ENCODE results near the gene TLCD1. TPM values are rescaled to one million over a fixed set of nuclear protein-coding genes. Genes with fewer than 3 reads are reported as not detected.
"Not testable (repeated sequence)": the region's sequence is repeated elsewhere in the genome, so short reads cannot be mapped to it uniquely, and the experiment has no call there.

Gene TLCD1
- total and polyA plus RNA-seq, 10 of the 15 experiments (the other 5 are each of a cell fraction or from before 2014, with no cell fraction given) = 2.9 to 19.8 (median 7.7) TPM

DNA sequence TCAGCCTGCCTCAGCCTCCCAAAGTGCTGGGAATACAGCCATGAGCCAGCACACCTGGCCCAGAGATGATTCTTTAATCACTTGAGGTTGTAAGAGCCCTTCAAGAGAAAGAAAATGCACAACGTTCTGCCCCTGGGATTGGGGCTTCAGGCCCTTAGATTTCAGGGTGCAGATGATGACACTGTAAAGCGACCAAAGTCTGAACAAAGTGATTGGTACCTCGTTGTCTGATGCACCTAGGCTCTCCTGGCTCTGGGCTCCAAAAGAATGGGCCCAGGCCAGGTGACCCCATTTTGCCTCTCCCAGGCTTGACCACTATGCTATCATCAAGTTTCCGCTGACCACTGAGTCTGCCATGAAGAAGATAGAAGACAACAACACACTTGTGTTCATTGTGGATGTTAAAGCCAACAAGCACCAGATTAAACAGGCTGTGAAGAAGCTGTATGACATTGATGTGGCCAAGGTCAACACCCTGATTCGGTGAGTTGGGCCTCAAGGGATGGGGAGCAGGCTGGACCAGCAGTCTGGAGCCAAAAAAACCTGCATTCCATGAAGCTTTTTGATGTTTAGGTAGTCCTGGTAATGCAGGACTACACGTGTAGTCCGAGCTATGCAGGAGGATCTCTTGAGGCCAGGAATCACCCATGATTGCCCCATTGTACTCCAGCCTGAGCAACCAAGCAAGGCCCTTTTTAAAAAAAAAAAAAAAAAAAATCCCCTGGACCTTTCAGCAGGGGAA lies 3.4 kb downstream of the TLCD1 start (continued):
- TF ChIP-seq, protein P1, sequence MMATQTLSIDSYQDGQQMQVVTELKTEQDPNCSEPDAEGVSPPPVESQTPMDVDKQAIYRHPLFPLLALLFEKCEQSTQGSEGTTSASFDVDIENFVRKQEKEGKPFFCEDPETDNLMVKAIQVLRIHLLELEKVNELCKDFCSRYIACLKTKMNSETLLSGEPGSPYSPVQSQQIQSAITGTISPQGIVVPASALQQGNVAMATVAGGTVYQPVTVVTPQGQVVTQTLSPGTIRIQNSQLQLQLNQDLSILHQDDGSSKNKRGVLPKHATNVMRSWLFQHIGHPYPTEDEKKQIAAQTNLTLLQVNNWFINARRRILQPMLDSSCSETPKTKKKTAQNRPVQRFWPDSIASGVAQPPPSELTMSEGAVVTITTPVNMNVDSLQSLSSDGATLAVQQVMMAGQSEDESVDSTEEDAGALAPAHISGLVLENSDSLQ (IDR thresholded peaks at IDR 0.05) = no peak

GRCh38 chr17:28720997-28721329 lies 5.1 kb downstream of the TLCD1 start:
- 0 out of 2 replicates have a peak, but pooled peaks have one; percentile 3 for TF ChIP-seq POLR2A (IDR thresholded peaks at IDR 0.05; ENCODE audit: low read depth, low read length)
- TF ChIP-seq SMAD5 (IDR thresholded peaks at IDR 0.05; ENCODE audit: low read depth) = 0 out of 2 replicates have a peak, but pooled peaks have one; percentile 16
- peak overlapping the region; percentile 92 for H3K9ac ChIP-seq (ENCODE audit: control insufficient read depth, insufficient read depth, low read length)
- POLR2A ChIA-PET = interaction anchor here (0.6 to 17.2 kb wide), 6 partner anchors 9 to 230 kb away, joined by 3 to 485 read pairs (median 8); partner anchors contain the start of genes PROCA1 and TRAF4
- peaks cover 12 to 20% of the 10 kb centered on the region in 2 experiments; a peak in 3 of 4 replicates for H3K36me3 ChIP-seq (ENCODE audit: control insufficient read depth in 2 of 2, insufficient read depth in 2 of 2, low read length in 1 of 2)
- FAIRE-seq; H2AFZ ChIP-seq (ENCODE audit: control insufficient read depth, low read depth, low read length); BruUV-seq (replicated peaks); in situ Hi-C loops (cut with MboI); ATAC-seq; H4K20me1 ChIP-seq (ENCODE audit: control insufficient read depth, insufficient read depth); DNase-seq (ENCODE audit: low read depth, low spot score); H3K27me3 ChIP-seq (replicated peaks in 1 of 2; ENCODE audit: control insufficient read depth in 2 of 2, insufficient read depth in 2 of 2, low read length in 1 of 2); H3K9me3 ChIP-seq (replicated peaks; ENCODE audit: control insufficient read depth, insufficient read depth, low read length): not testable (repeated sequence)
- CTCF ChIA-PET = interaction anchor here (0.6 to 12.6 kb wide), 11 partner anchors 8 to 233 kb away, joined by 3 to 394 read pairs (median 5); partner anchors contain the start of genes FAM222B, PROCA1, SDF2 and SUPT6H
- RAD21 ChIA-PET (ENCODE audit: unreplicated experiment) = interaction anchor here (0.6 to 1.7 kb wide), 7 partner anchors 10 to 75 kb away, joined by 3 to 7 read pairs (median 3); partner anchors contain the start of genes BLTP2 and PROCA1
- 2% methylated on average over 19 of the region's 19 CpGs for WGBS (ENCODE audit: insufficient coverage, insufficient replicate concordance, low lambda C conversion rate, missing lambda C conversion rate)
- peaks cover 22% of the 10 kb centered on the region for H3K4me1 ChIP-seq (ENCODE audit: control insufficient read depth, insufficient read depth, low read length)
- intact Hi-C loops (cut with micrococcal nuclease; ENCODE audit: unreplicated experiment) = loop anchor here (10.0 kb wide), 1 partner anchor 394 kb away; no protein-coding TSS in a partner anchor
- peak overlapping the region; percentile 95 for H3K4me3 ChIP-seq
- H3K4me2 ChIP-seq (ENCODE audit: control insufficient read depth, insufficient read depth) = peak overlapping the region; percentile 88
- SMC1A ChIA-PET (ENCODE audit: uncharacterized antibody, unreplicated experiment) = interaction anchor here (0.9 to 2.7 kb wide), 6 partner anchors 10 to 231 kb away, joined by 3 to 15 read pairs (median 6); partner anchors contain the start of genes PHF12 and PROCA1
- H3K79me2 ChIP-seq (ENCODE audit: control insufficient read depth, insufficient read depth, low read length) = peaks cover 45% of the 10 kb centered on the region
- H3K27ac ChIP-seq (ENCODE audit: control insufficient read depth, insufficient read depth) = peak overlapping the region; percentile 83

Data from GM12878 (cell line).